MM.1S (cell line): ENCODE measurements around the gene PPBP.

Experiments used
- EZH2phosphoT487 ChIP-seq: fragments of 300-600 bp; sonication (generic); IDR thresholded peaks from 2 replicates; pipeline ENCODE4 v1.6.1; 2018; ENCODE audit warnings: antibody characterized with exemption, low read length
- TF ChIP-seq, protein P1 (sequence below): fragments of 300-600 bp; sonication (generic); IDR thresholded peaks from 2 replicates; pipeline ENCODE4 v1.5.1; 2016; ENCODE audit warnings: antibody characterized with exemption, low read length, mixed read lengths

- TF ChIP-seq, protein P1, sequence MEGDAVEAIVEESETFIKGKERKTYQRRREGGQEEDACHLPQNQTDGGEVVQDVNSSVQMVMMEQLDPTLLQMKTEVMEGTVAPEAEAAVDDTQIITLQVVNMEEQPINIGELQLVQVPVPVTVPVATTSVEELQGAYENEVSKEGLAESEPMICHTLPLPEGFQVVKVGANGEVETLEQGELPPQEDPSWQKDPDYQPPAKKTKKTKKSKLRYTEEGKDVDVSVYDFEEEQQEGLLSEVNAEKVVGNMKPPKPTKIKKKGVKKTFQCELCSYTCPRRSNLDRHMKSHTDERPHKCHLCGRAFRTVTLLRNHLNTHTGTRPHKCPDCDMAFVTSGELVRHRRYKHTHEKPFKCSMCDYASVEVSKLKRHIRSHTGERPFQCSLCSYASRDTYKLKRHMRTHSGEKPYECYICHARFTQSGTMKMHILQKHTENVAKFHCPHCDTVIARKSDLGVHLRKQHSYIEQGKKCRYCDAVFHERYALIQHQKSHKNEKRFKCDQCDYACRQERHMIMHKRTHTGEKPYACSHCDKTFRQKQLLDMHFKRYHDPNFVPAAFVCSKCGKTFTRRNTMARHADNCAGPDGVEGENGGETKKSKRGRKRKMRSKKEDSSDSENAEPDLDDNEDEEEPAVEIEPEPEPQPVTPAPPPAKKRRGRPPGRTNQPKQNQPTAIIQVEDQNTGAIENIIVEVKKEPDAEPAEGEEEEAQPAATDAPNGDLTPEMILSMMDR, result no peak
- TF ChIP-seq EZH2phosphoT487, result no peak
These were observed 40.5 kb upstream of the PPBP start for GRCh38 chr4:74028504-74028903.
